SK-N-SH (cell line): Measurements from ENCODE around the gene SEPTIN10. TPM values are rescaled to one million over a fixed set of nuclear protein-coding genes. Genes with fewer than 3 reads are reported as not detected.

Experiments
- CTCF ChIA-PET: fragments of 300-600, 350-600 bp; formaldehyde crosslinking; extraction: SDS; loops from one replicate; lab custom pipeline; 2021; lab: Yijun Ruan, JAX
- POLR2A ChIA-PET: fragments of 350-600 bp; sonication (Branson Sonifier 250); formaldehyde crosslinking; extraction: SDS; loops from one replicate; lab custom pipeline; 2020; ENCODE audit warnings: antibody characterized with exemption, inconsistent platforms; lab: Yijun Ruan, JAX
- DNase-seq: peaks from one replicate; pipeline ENCODE4 v3.0.0; 2012
- H2AFZ ChIP-seq: fragments of 200-600 bp; sonication (generic); 2 replicates; pipeline ENCODE4 v1.8.1; 2016; ENCODE audit warnings: antibody characterized with exemption, mild to moderate bottlenecking, low read depth
- H3F3A ChIP-seq: fragments of 200-600 bp; sonication (generic); replicated peaks from 2 replicates; pipeline ENCODE3; 2016; ENCODE audit warnings: antibody characterized with exemption, mild to moderate bottlenecking; ENCODE audit not compliant: insufficient read depth
- H3K27ac ChIP-seq, 2 experiments: fragments of 200-500 bp in 1 of 2; fragments of 200-600 bp in 1 of 2; sonication (Bioruptor generic) in 1 of 2; sonication (generic), shearing (Covaris generic) in 1 of 2; 2 replicates each; pipeline versions ENCODE4 v1.5.1 to v1.6.1; 2014 to 2016; ENCODE audit warnings: low read depth in 2 of 2, inconsistent platforms in 1 of 2, low read length in 1 of 2, mild to moderate bottlenecking in 1 of 2, mixed read lengths in 1 of 2
- H3K27me3 ChIP-seq: fragments of 200-600 bp; sonication (generic), shearing (Covaris generic); 2 replicates; pipeline ENCODE4 v1.6.1; 2016; ENCODE audit warnings: mixed run types; ENCODE audit not compliant: insufficient read depth
- H3K36me3 ChIP-seq, 2 experiments: fragments of 200-500 bp in 1 of 2; fragments of 200-600 bp in 1 of 2; sonication (Bioruptor generic) in 1 of 2; sonication (generic) in 1 of 2; replicated peaks in 1 of 2; 2 replicates each; pipeline versions ENCODE3 to v1.5.1; 2014 to 2016; ENCODE audit warnings: low read length in 1 of 2, mild to moderate bottlenecking in 1 of 2; ENCODE audit not compliant: insufficient read depth in 2 of 2, control insufficient read depth in 1 of 2
- H3K4me1 ChIP-seq, 2 experiments: fragments of 200-500 bp in 1 of 2; fragments of 200-600 bp in 1 of 2; sonication (Bioruptor generic) in 1 of 2; sonication (generic), shearing (Covaris generic) in 1 of 2; 2 replicates each; pipeline versions ENCODE4 v1.5.1 to v1.6.1; 2014 to 2016; ENCODE audit warnings: low read depth in 1 of 2, low read length in 1 of 2, mixed run types in 1 of 2; ENCODE audit not compliant: insufficient read depth in 2 of 2, control insufficient read depth in 1 of 2
- H3K4me2 ChIP-seq: fragments of 200-600 bp; sonication (generic), shearing (Covaris generic); 2 replicates; pipeline ENCODE4 v1.6.1; 2017; ENCODE audit warnings: mixed run types
- H3K4me3 ChIP-seq, 2 experiments: fragments of 200-500 bp in 1 of 2; fragments of 200-600 bp in 1 of 2; sonication (Bioruptor generic) in 1 of 2; sonication (generic), shearing (Covaris generic) in 1 of 2; 2 replicates each; pipeline versions ENCODE4 v1.5.1 to v1.8.1; 2014 to 2016; ENCODE audit warnings: low read depth in 2 of 2, inconsistent platforms in 1 of 2, low read length in 1 of 2, mild to moderate bottlenecking in 1 of 2, mixed read lengths in 1 of 2, moderate library complexity in 1 of 2
- H3K79me2 ChIP-seq: fragments of 200-600 bp; sonication (generic); 2 replicates; pipeline ENCODE4 v1.8.1; 2017; ENCODE audit warnings: mild to moderate bottlenecking; ENCODE audit not compliant: insufficient read depth
- H3K9ac ChIP-seq: fragments of 200-600 bp; sonication (generic); 2 replicates; pipeline ENCODE4 v1.6.1; 2017; ENCODE audit warnings: mixed run types
- H3K9me2 ChIP-seq: fragments of 200-600 bp; sonication (generic); 2 replicates; pipeline ENCODE4 v1.6.1; 2017; ENCODE audit warnings: mixed run types
- H3K9me3 ChIP-seq: fragments of 200-600 bp; sonication (generic); 2 replicates; pipeline ENCODE4 v1.6.1; 2017; ENCODE audit warnings: mixed run types, mild to moderate bottlenecking, moderate library complexity
- H4K20me1 ChIP-seq: fragments of 200-600 bp; sonication (generic); 2 replicates; pipeline ENCODE4 v1.6.1; 2017; ENCODE audit warnings: mild to moderate bottlenecking, mixed run types; ENCODE audit not compliant: insufficient read depth
- CHD2 ChIP-seq: fragments of 150-350 bp; IDR thresholded peaks from 2 replicates; pipeline ENCODE4 v1.6.1; 2018; ENCODE audit warnings: low read length; ENCODE audit not compliant: partially characterized antibody
- CTCF ChIP-seq: fragments of 200-600 bp; sonication (generic); IDR thresholded peaks from 2 replicates; pipeline ENCODE4 v1.6.1; 2017; ENCODE audit warnings: antibody characterized with exemption, mild to moderate bottlenecking, moderate library complexity
- EZH2phosphoT487 ChIP-seq: fragments of 200-600 bp; sonication (generic); IDR thresholded peaks from 2 replicates; pipeline ENCODE4 v1.6.1; 2017; ENCODE audit warnings: low read depth, mixed run types, mild to moderate bottlenecking, antibody characterized with exemption, moderate library complexity, borderline replicate concordance
- GABPA ChIP-seq: IDR thresholded peaks from 2 replicates; pipeline ENCODE4 v1.4.0; 2012; ENCODE audit warnings: low read depth, mild to moderate bottlenecking
- GATA2 ChIP-seq: sonication (generic); formaldehyde crosslinking; IDR thresholded peaks from 2 replicates; pipeline ENCODE4 v1.5.0; 2020; ENCODE audit warnings: mild to moderate bottlenecking, missing genetic modification reagents
- IRF3 ChIP-seq: fragments of 150-350 bp; IDR thresholded peaks from 2 replicates; pipeline ENCODE4 v1.6.1; 2016; ENCODE audit warnings: mild to moderate bottlenecking, low read depth, low read length
- JUND ChIP-seq: IDR thresholded peaks from 2 replicates; pipeline ENCODE4 v1.4.0; 2012
- MAX ChIP-seq: IDR thresholded peaks from 2 replicates; pipeline ENCODE4 v1.4.0; 2012; ENCODE audit warnings: low read depth
- MXI1 ChIP-seq: IDR thresholded peaks from 2 replicates; pipeline ENCODE4 v1.6.1; 2012; ENCODE audit warnings: mild to moderate bottlenecking, low read depth, low read length, improper control_type of control experiment
- POLR2AphosphoS5 ChIP-seq: IDR thresholded peaks from 2 replicates; pipeline ENCODE4 v1.6.1; 2012; ENCODE audit warnings: low read depth, low read length
- RFX5 ChIP-seq: IDR thresholded peaks from 2 replicates; pipeline ENCODE4 v1.6.1; 2012; ENCODE audit warnings: mild to moderate bottlenecking, improper control_type of control experiment, low read length
- SMC3 ChIP-seq: IDR thresholded peaks from 2 replicates; pipeline ENCODE4 v1.6.1; 2012; ENCODE audit warnings: low read depth, low read length, improper control_type of control experiment
- TAF1 ChIP-seq: IDR thresholded peaks from 2 replicates; pipeline ENCODE4 v1.6.1; 2012; ENCODE audit warnings: low read depth, mild to moderate bottlenecking, low read length, moderate library complexity, borderline replicate concordance
- TCF12 ChIP-seq: IDR thresholded peaks from 2 replicates; pipeline ENCODE4 v1.4.0; 2012
- USF2 ChIP-seq: fragments of 150-350 bp; IDR thresholded peaks from 2 replicates; pipeline ENCODE4 v1.6.1; 2017; ENCODE audit warnings: antibody characterized with exemption, low read length, low read depth, borderline replicate concordance
- YY1 ChIP-seq: IDR thresholded peaks from 2 replicates; pipeline ENCODE4 v1.4.0; 2012; ENCODE audit warnings: low read depth, mild to moderate bottlenecking
- WGBS: methylation state at CpG from one replicate; pipeline ENCODE4 v1.1.6; 2017; ENCODE audit warnings: low lambda C conversion rate; 5-methylcytosine and 5-hydroxymethylcytosine counted together
- polyA plus RNA-seq, 3 experiments: library from polyadenylated mRNA; depleted of rRNA; stranded (reverse); fragments of >200 nt; gene quantifications; 2 replicates each; pipeline ENCODE4 v1.2.3, GENCODE V29; 2012

The SEPTIN10 gene
- polyA plus RNA-seq, 1 of the 3 experiments (the other 2 are of a cell fraction) = 46.5 TPM

- H3F3A ChIP-seq = no peaks in the 10 kb centered on the region
- H2AFZ ChIP-seq = no peak overlapping the region
- DNase-seq = no peak
- no peak overlapping the region for H3K27ac ChIP-seq
- 96% methylated on average over 3 of the region's 3 CpGs for WGBS
- no peaks in the 10 kb centered on the region for H3K27me3 ChIP-seq
- H3K79me2 ChIP-seq = no peaks in the 10 kb centered on the region
- ChIA-PET CTCF (interaction anchor here (1.5 to 3.1 kb wide), 2 partner anchors 76 to 114 kb away, joined by 4 to 15 read pairs; no protein-coding TSS in a partner anchor), POLR2A (no interaction called here)
- no peaks in the 10 kb centered on the region for H3K9me3 ChIP-seq
- no peaks in the 10 kb centered on the region for H4K20me1 ChIP-seq
- peaks cover 0 to 6% of the 10 kb centered on the region in 2 experiments; a peak in 2 of 4 replicates for H3K4me1 ChIP-seq
- H3K9ac ChIP-seq = no peak overlapping the region
- H3K36me3 ChIP-seq = no peaks in the 10 kb centered on the region
- no peak overlapping the region for H3K4me2 ChIP-seq
- no peak overlapping the region for H3K4me3 ChIP-seq
- TF ChIP-seq GATA2 (CRISPR knock-in tag) = no peak
- TF ChIP-seq RFX5 = no peak
- TF ChIP-seq MAX = no peak
- TF ChIP-seq GABPA = no peak
- TF ChIP-seq TAF1 = no peak
- TF ChIP-seq POLR2AphosphoS5 = no peak
- TF ChIP-seq YY1 = no peak
- TF ChIP-seq TCF12 = no peak
- no peak for TF ChIP-seq IRF3
- TF ChIP-seq USF2 = no peak
- no peak for TF ChIP-seq MXI1
- TF ChIP-seq CHD2 = no peak
- no peak for TF ChIP-seq SMC3
- no peak for TF ChIP-seq JUND
- no peak for TF ChIP-seq CTCF
- TF ChIP-seq EZH2phosphoT487 = no peak
- no peaks in the 10 kb centered on the region for H3K9me2 ChIP-seq
Measured at GRCh38 chr2:109660046-109660860, 46.5 kb upstream of the SEPTIN10 start.
